Measurements from ENCODE around the gene BST1. TPM values are rescaled to one million over a fixed set of nuclear protein-coding genes. Genes with fewer than 3 reads are reported as not detected.

Gene BST1
- total and polyA plus RNA-seq, 2 of the 8 experiments (the other 6 are each of a cell fraction or from before 2014, with no cell fraction given) = 0.52 to 0.54 TPM

- 0 out of 2 replicates have a peak, but pooled peaks have one; percentile 22 for TF ChIP-seq CEBPB (IDR thresholded peaks at IDR 0.05; ENCODE audit: low read depth, low read length)
- no peak for TF ChIP-seq ZNF274 (IDR thresholded peaks at IDR 0.05; ENCODE audit: borderline replicate concordance, extremely low read depth, low read length)
- TF ChIP-seq JUND (IDR thresholded peaks at IDR 0.05; ENCODE audit: low read length) = no peak
- TF ChIP-seq TAF7 (optimal IDR thresholded peaks at IDR 0.05; ENCODE audit: borderline replicate concordance, low read depth, low read length) = no peak
- TF ChIP-seq GABPA (IDR thresholded peaks at IDR 0.05; ENCODE audit: borderline replicate concordance, insufficient read depth, low read length) = no peak
- no peak for TF ChIP-seq SP1 (IDR thresholded peaks at IDR 0.05; ENCODE audit: low read depth, low read length)
Measured at GRCh38 chr4:15779306-15779705, 76.4 kb downstream of the BST1 start (continued).
